NCI-H146 treated with DMSO at 0.1 percent for 48 hours (cell line): ENCODE data around the gene PPP1R7.
A peak's percentile ranks its signal among the peaks of the same experiment; 100 is the strongest.
"Not testable (repeated sequence)": the region's sequence is repeated elsewhere in the genome, so short reads cannot be mapped to it uniquely, and the experiment has no call there.

ENCODE experiments used
- DNase-seq: peaks from one replicate; lab custom pipeline; 2025; ENCODE audit not compliant: unreplicated experiment; lab: John Stamatoyannopoulos, UW

Gene PPP1R7, protein sequence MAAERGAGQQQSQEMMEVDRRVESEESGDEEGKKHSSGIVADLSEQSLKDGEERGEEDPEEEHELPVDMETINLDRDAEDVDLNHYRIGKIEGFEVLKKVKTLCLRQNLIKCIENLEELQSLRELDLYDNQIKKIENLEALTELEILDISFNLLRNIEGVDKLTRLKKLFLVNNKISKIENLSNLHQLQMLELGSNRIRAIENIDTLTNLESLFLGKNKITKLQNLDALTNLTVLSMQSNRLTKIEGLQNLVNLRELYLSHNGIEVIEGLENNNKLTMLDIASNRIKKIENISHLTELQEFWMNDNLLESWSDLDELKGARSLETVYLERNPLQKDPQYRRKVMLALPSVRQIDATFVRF

DNA sequence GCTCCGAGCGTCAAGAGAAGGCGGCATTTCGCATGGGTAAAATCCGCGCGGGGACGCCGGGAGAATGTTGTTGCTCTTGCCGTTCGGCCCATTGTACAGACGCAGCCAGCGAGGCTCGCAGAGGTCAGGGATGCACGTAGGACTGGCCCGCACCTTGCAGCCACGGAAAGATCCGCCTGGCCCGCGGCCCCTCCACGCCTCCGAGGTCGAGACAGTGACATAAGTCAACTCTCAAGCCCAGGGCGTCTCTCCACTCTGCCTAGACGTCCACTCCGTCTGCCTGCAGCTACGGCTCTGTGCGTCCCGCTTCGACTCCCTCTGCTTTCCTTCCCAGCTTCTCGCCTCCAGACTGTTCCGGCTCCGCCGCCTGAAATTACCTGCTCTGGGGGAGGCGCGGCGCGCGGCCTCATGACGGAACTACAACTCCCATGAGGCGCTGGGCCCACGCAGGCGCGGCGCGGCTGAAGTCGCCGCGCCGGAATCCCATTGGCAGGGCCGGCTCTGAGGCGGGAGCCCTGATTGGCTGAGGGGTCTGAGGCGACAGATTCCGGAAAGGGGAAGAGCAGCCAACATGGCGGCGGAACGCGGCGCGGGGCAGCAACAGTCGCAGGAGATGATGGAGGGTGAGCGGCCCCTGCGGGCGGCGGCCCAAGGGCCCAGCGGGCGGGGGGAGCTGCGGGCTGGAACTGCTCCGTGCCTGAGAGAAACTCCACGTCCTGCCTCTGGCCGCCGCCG is at the start of gene PPP1R7:
Gene PPP1R7, plus strand, starts transcription at position 543 of the 735 bp plus-strand sequence. Its CDS starts 29 bp downstream, at position 572.
- DNase-seq: peak; percentile 79

DNA sequence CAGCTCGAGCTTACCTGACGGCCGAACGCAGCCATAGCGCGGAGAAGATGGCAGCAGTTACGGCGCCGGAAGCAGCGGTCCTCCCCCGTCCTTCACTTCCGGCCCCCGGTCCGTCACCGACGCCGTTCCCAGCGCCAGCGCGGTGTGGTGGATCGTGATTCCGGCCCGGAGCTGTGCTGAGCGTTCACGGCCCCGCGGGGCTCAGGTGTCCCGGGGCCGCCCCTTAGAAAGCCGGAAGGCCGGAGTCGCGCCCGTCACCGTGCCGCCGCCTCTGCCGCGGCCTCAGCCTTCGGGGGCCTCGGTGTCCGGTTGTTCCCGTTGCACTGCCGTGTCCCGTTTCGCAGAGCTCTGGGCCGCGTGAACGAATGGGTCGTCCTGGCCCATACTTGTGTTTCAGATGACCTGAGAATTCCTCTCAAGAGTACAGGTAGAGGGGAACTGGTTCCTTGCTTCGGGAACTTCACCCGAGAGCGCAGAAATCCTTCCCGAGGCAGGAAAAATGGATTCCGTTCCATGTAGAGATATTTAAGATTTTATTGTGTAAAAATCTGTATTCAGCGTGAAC is 47.9 kb upstream of the PPP1R7 start, which contains the start of gene MTERF4:
Gene MTERF4, minus strand, starts transcription at position 49 of the 565 bp plus-strand sequence. Its CDS starts 14 bp downstream, at position 35.
- peak; percentile 34 for DNase-seq

DNA sequence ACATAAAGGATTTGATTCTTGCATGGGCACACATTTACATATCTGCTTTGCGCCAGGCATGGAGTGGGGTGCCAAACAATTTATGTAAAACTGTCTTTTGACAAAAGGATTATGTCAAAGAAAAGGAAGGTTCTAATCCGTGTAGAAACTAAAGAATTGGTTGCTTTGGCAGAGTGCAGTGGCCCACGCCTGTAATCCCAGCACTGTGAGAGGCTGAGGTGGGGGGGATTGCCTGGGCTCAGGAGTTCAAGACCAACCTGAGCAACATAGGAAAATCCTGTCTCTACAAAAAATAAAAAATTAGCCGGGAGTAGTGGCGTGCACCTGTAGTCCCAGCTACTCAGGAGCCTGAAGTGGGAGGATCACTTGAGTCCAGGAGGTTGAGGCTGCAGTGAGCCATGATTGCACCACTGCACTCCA is 47.1 kb upstream of the PPP1R7 start:
- DNase-seq: no peak

DNA sequence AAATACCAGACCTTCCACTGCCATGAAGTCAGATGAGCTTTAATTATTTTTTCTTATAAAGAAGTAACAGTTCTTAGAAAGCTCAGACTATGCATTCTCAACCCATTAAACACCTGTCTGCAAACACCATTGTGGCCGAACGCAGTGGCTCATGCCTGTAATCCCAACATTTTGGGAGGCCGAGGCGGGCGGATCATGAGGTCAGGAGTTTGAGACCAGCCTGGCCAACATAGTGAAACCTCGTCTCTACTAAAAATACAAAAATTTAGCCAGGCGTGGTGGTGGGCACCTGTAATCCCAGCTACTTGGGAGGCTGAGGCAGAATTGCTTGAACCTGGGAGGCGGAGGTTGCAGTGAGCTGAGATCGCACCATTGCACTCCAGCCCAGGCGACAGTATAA is 45.7 kb upstream of the PPP1R7 start:
- not testable (repeated sequence) for DNase-seq

DNA sequence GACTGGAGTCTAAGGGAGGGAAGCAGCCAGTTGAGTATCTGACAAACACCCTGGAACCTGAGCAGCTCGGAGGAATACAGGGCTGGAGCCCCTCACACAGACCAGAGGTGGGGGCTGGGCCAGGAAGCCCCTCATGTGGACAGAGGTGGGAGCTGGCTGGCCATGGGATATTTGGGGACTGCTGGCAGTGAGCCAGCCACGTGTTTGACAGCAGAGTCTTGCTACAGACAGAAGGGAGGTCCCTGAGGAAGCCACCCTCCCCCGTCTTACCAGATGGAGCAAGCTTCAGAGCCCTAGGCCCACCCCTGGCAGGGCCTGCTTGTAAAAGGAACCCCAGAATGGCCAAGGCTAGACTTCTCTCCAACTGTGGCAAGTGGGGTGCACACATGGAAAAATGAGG is 44.6 kb upstream of the PPP1R7 start:
- DNase-seq: no peak

DNA sequence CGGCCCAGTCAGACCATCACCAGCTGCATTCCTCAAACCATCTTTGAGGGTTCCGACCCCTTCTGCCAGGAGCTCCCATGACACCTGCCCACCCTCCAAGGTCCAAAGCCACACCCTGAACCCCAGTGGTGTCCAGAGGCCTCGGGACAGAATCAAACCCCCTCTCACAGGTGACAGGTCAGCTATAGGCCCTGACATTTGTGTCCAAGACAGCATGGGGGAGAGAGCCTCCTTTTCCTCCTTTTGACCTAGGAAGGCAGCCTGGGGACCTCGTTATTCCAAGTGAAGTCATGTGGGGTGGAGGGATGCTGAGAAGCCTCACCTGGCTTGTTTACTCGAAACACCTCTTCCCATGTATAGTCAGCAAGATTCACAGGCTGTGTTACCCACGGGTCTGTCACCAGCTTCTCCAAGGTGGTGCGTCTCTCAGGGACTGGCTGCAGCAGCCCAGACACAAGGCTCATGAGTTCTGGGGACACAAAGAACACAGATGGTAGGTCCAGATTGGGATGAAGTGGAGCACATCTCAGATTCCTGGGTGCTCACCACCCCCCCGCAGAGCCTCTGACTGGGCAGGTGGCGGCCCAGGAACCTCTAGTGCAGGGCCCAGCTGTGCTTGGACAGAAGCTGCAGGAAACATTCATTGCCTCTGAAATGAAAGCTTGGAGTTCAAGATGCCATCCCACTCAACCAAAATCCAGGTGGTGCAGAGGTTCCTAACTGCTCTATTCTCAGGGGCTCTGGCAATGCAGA is 43.1 kb upstream of the PPP1R7 start:
- DNase-seq: no peak

DNA sequence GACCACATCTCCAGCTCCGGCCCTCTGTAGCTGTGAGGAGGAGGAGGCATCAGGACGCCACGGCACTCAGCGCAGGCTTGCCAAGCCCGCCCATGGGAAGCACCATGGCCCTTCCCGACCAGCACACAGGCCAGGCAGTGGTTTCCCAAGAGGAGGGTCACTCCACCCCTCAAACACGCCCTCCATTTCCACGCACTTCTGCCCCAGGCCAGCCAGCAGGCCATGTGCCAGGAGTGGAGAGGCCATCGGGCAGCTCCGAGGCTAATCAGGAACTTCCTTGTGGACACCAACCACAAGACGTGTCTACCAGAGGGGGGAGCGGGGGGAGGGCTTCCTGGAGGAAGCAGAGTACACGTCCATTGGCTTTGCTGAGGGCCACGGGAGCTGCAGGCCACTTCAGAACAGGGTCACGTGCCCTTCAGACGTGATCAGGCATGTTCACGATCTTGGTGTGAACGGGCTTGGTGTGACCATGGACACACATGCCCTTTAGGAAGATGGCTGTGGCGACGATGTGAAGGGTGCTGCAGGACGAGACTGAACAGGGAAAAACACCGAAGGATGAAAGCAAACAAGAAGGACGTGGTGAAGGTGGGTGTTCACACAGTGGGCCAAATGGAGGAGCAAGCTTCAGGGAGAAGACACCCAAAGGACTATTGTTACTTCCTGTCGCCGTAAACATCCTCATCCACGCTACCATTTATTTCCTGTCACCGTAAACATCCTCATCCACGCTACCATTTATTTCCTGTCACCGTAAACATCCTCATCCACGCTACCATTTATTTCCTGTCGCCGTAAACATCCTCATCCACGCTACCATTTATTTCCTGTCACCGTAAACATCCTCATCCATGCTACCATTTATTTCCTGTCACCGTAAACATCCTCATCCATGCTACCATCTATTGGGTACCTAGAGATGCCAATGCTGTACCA is 41.7 kb upstream of the PPP1R7 start:
- DNase-seq: no peak

DNA sequence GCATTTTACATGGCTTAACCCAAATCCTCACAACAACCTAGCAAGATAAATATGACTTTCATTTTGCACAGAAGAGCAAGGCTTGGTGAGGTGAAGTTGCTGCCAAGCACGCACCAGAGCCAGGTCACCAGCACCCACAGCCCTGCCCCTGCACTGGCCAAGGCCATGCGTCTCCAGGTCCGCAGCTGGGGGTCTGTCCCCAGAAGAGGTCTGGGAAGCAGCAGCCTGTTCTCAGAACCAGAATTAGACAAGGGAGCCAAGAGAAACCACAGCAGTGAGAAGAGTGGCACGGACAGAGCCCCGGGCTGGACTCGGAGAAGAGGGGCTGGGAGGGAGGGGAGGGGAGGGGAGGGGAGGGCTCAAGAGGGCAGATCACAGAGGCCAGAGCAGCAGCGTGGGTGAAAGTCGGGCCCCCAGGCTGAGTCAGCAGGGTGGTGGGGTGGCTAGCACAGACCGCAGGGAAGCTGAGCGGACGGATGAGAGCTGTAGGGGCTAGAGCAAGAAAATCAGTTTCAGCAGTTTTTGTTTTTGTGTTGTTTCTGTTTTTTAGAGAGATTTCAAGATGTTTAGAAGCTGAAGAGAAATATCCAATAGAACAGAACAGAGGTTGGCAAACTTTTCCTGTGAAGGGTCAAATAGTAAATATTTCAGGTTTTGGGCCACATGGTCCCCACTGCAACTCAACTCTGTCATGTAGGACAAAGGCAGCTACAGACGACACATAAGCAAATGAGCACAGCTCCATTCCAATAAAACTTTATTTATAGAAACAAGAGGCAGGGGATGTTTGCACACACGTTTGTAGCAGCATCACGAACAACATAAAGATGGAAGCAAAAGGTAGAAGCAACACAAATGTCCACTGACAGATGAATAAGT is 40.8 kb upstream of the PPP1R7 start:
- no peak for DNase-seq

DNA sequence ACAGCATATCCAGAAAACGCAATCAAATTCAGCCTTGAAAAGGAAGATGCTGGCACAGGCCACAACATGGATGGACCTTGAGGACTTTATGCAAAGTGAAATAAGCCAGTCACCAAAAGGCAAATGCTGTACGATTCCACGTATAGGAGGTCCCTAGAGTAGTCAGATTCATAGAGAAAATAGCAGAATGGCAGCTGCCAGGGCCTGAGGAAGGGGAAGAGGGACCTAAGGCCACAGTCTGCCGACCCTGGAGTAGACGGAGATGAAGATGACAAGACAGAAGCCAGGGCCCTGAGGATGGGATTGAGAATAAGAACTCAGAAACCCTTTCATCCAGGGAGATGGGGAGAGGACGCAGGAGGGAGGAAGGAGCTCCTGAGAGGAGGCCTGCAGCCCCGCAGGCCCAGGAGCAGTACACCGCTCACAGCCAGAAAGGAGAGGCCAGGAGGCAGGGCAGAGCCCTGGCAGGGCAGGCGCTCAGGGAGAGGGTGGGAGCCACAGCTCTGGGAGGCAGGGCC is 40.1 kb upstream of the PPP1R7 start:
- no peak for DNase-seq

DNA sequence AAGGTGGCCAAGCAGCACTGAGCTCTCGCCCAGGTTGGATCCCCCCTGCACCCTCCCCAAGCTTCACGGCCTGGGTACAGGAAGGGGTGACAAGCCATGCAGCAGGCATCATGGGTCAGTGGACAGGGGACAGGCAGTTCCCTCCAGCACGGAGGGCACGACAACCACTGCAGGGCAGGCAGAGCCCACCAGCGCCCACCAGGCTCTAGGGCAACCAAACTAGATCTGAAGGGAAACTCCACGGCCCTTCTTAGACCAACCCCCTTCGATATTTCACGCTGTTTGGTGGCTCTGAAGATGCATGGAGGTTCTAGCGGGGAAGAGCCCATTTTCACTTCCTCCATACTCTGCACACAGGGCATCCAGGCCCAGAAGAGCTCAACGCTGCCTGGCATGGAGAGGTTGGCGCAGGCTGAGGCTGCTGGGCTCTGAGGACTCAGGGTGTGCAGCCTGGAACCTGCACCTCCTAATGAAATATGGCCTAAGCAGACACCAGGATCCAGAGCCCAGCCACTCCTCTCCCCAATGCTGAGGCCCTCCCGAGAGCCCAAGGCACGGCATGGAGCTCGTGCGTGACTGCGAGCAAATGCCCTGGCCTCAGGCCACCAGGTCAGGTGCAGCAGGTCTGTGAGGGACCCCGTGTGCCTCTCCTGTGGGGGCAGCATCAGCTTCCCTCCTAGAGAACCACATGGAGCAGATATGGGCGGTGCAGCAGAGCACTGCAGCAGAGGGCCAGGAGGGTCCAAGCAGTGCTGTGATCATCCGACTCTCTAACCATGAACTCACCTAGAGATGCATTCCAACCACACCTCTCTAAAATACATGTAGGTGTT is 39.4 kb upstream of the PPP1R7 start:
- DNase-seq: no peak

DNA sequence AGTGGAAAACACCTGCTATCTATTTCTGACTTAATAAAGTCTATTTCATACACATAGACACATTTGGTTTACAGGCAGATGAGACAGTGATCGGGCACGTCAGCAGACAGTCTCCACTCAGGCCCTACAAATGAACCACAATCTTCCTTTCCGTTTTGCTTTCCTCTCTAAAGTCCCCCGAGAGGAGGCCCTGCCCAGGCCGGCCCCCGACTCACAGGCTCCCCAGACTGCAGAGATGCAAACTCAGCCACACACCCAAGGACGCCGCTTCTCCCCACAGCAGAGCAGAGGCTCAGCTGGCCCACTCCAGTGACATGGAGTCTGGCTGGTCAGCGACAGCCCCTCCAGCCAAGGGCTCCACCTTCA is 38.8 kb upstream of the PPP1R7 start:
- DNase-seq: no peak

DNA sequence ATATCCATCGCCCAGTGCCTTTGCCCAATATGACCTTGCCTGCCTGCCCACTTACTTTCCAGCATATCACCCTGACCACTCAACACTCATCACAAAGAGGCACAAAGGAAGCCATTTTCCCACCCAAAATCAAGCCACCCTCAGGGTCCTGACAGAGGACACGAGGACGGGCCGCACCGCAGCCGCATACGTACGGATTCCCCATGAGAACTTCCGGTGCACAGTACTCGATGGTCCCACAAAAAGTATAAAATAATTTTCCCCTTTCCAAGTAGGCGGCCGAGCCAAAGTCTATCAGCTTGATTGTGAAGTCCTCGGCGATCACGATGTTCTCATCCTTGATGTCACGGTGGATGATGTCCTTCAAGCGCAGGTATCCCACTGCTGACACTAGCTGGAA is 38.2 kb upstream of the PPP1R7 start:
- DNase-seq: no peak

DNA sequence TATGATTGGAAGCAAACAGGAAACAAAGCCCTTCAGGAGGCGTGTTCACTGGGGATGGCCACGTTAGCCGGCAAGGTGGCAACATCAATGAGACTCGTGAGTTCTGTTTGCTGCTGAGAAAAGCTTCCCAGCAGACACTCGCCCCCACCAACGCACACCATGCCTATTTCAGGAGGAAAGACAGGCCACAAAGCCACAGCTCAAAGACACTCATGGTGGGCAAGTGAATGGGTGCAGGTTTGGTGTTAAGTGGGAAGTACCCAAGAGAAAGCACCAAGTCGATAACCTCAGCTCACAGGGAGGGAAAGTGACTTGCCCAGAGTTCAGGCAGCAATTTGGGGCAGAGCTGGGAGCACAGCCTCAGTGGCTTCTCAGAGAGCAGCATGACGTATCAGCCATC is 37.7 kb upstream of the PPP1R7 start:
- DNase-seq: no peak

DNA sequence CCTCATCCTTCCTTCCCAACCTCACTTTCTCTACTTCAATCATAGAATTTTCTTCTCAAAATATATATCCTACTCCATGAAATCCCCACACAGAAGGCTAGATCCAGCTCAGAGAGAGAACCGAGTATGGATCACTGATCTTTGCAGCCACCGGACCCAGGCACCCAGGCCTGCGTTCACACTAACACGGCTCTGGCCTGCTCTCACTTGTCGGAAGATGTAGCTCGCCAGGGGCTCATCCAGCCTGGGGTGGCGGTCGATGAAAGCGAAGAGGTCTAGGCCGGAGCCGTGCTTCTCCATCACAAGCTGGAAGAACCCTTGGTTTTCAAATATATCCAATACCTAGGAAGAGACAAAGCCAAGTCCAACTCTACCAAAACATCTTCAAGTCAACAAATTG is 35.4 kb upstream of the PPP1R7 start:
- DNase-seq: no peak

DNA sequence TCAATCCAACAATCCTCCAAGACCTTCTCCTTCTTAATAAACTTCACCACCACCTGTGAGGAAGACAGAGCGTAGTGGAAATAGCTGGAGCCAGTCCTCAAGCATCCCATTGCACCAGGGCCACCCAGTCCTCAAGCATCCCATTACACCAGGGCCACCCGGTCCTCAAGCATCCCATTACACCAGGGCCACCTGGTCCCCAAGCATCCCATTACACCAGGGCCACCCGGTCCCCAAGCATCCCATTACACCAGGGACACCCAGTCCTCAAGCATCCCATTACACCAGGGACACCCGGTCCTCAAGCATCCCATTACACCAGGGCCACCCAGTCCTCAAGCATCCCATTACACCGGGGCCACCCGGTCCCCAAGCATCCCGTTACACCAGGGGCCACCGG is 34.9 kb upstream of the PPP1R7 start:
- DNase-seq: no peak

DNA sequence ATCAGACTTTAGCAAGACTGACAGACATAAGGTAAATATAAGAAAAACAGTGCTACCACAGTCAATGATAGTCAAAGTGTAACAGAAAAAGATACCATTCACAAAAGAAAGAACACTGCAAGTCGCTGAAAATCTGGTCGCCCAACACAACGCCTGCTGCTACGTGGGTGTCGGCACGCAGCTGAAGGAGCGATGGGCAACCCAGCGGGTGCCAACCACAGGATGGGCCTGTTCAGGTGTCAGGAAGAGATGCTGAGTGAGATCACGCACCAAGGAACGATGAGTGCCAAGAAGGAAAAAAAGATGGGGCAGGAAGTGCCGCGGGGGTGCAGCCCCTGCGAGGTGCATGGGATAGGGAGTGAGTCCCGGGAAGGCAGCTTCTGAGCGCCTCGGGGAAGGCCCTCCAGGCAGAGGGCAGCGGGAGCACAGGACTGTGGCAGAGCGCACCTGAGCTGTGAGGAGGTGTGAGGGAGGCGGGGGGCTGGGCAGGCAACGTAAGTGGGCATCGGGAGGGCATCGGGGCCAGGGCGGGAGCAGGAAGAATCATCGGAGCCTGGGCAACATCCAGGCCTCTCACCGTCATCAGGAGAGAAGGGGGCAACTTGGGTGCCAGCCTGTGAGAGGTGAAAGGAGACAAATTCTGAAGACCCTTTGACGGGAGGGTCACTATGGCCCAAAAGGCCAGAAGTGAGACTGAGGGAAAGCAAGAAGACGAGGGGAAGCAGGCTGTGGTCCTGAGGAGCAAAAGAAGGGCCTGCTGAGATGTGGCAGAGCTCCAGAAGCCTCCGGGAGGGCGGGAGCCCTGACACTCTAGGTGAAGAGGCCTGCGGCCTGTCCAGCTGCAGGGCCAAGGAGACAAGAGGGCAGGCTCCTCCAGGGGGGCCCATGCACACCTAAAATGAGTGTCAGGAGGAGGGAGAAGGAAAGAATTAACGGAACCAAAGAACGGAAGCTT is 33.4 kb upstream of the PPP1R7 start:
- no peak for DNase-seq
